Hepatocyte (in vitro differentiated cells): ENCODE results near the gene FAM193A.

ENCODE experiments used
- CTCF ChIP-seq: fragments of 200-600 bp; sonication (generic); IDR thresholded peaks from 2 replicates; pipeline ENCODE4 v1.5.1; 2016; ENCODE audit warnings: antibody characterized with exemption, mild to moderate bottlenecking; ENCODE audit not compliant: poor library complexity
- EZH2 ChIP-seq: fragments of 200-600 bp; sonication (generic); IDR thresholded peaks from 2 replicates; pipeline ENCODE4 v1.6.1; 2016; ENCODE audit warnings: antibody characterized with exemption, mild to moderate bottlenecking, borderline replicate concordance

- TF ChIP-seq CTCF (no peak), EZH2 (no peak)
These were observed 175.9 kb downstream of the FAM193A start for GRCh38 chr4:2712261-2712842.
